ENCODE measurements around the gene CAMK4. TPM values are rescaled to one million over a fixed set of nuclear protein-coding genes. Genes with fewer than 3 reads are reported as not detected.

Gene CAMK4
- polyA plus RNA-seq, 1 donor from 2014 or later, result 16.6 TPM

GRCh38 chr5:111262815-111263214 is 38.6 kb downstream of the CAMK4 start:
- Histone ChIP-seq H3K27ac (ENCODE audit: low read length) (no peak overlapping the region), H3K27me3 (ENCODE audit: insufficient read depth, low read depth, low read length) (no peaks in the 10 kb centered on the region), H3F3A (ENCODE audit: insufficient read depth, low read length, poor library complexity, severe bottlenecking) (no peaks in the 10 kb centered on the region), H3K79me2 (replicated peaks; ENCODE audit: insufficient read depth, low read length) (no peaks in the 10 kb centered on the region), H3K4me2 (ENCODE audit: low read length) (no peak overlapping the region), H3K4me3 (ENCODE audit: low read length) (no peak overlapping the region), H3K36me3 (ENCODE audit: insufficient read depth, low read length) (no peaks in the 10 kb centered on the region), H4K20me1 (ENCODE audit: insufficient read depth) (no peaks in the 10 kb centered on the region), H2AFZ (ENCODE audit: low read depth, low read length) (no peak overlapping the region), H3K9ac (ENCODE audit: low read length) (no peak overlapping the region), H3K9me3 (ENCODE audit: low read length) (no peaks in the 10 kb centered on the region), H3K9me2 (ENCODE audit: insufficient read depth, low read length) (no peaks in the 10 kb centered on the region)
- TF ChIP-seq MXI1 (conservative IDR thresholded peaks at IDR 0.05; ENCODE audit: poor library complexity, severe bottlenecking), result no peak
- TF ChIP-seq SMC3 (conservative IDR thresholded peaks at IDR 0.05; ENCODE audit: poor library complexity), result no peak
- no peak for TF ChIP-seq EZH2 (IDR thresholded peaks at IDR 0.05; ENCODE audit: borderline replicate concordance, insufficient read depth, low read length, poor library complexity, severe bottlenecking)
- TF ChIP-seq, protein P1, sequence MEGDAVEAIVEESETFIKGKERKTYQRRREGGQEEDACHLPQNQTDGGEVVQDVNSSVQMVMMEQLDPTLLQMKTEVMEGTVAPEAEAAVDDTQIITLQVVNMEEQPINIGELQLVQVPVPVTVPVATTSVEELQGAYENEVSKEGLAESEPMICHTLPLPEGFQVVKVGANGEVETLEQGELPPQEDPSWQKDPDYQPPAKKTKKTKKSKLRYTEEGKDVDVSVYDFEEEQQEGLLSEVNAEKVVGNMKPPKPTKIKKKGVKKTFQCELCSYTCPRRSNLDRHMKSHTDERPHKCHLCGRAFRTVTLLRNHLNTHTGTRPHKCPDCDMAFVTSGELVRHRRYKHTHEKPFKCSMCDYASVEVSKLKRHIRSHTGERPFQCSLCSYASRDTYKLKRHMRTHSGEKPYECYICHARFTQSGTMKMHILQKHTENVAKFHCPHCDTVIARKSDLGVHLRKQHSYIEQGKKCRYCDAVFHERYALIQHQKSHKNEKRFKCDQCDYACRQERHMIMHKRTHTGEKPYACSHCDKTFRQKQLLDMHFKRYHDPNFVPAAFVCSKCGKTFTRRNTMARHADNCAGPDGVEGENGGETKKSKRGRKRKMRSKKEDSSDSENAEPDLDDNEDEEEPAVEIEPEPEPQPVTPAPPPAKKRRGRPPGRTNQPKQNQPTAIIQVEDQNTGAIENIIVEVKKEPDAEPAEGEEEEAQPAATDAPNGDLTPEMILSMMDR (IDR thresholded peaks at IDR 0.05; ENCODE audit: poor library complexity, severe bottlenecking), result no peak
- TF ChIP-seq POLR2AphosphoS5 (IDR thresholded peaks at IDR 0.05), result no peak
- no peak for TF ChIP-seq RAD21 (conservative IDR thresholded peaks at IDR 0.05)
- TF ChIP-seq EP300 (conservative IDR thresholded peaks at IDR 0.05; ENCODE audit: poor library complexity, severe bottlenecking), result no peak
- TF ChIP-seq, protein P2, sequence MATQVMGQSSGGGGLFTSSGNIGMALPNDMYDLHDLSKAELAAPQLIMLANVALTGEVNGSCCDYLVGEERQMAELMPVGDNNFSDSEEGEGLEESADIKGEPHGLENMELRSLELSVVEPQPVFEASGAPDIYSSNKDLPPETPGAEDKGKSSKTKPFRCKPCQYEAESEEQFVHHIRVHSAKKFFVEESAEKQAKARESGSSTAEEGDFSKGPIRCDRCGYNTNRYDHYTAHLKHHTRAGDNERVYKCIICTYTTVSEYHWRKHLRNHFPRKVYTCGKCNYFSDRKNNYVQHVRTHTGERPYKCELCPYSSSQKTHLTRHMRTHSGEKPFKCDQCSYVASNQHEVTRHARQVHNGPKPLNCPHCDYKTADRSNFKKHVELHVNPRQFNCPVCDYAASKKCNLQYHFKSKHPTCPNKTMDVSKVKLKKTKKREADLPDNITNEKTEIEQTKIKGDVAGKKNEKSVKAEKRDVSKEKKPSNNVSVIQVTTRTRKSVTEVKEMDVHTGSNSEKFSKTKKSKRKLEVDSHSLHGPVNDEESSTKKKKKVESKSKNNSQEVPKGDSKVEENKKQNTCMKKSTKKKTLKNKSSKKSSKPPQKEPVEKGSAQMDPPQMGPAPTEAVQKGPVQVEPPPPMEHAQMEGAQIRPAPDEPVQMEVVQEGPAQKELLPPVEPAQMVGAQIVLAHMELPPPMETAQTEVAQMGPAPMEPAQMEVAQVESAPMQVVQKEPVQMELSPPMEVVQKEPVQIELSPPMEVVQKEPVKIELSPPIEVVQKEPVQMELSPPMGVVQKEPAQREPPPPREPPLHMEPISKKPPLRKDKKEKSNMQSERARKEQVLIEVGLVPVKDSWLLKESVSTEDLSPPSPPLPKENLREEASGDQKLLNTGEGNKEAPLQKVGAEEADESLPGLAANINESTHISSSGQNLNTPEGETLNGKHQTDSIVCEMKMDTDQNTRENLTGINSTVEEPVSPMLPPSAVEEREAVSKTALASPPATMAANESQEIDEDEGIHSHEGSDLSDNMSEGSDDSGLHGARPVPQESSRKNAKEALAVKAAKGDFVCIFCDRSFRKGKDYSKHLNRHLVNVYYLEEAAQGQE (IDR thresholded peaks at IDR 0.05; ENCODE audit: borderline replicate concordance), result no peak
- TF ChIP-seq TAF1 (IDR thresholded peaks at IDR 0.05; ENCODE audit: low read depth), result no peak

DNA sequence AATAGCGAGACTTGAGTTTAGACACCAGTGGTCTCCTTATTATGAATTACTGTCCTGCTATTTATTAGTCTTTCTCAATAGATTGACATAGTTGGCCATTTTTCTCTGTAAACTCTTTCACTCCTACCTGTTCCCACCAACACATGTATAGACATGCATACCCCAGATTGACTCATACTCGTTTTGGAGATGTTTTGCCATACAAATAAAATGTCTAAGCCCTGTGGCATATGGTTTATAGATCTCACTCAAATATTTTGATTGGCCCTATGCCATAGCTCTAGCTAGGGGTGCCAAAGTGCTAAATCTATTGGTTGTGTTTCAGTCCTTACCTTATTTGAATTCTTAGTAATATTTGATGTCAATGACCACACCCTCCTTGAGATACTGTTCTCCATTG is 42.3 kb downstream of the CAMK4 start:
- Histone ChIP-seq H3K9ac (ENCODE audit: low read length) (no peak overlapping the region), H4K20me1 (ENCODE audit: insufficient read depth) (no peaks in the 10 kb centered on the region)

More for the DNA sequence above, 42.3 kb downstream of the CAMK4 start:
- Histone ChIP-seq H3K27ac (ENCODE audit: low read length) (no peak overlapping the region), H3K79me2 (replicated peaks; ENCODE audit: insufficient read depth, low read length) (no peaks in the 10 kb centered on the region), H3K4me2 (ENCODE audit: low read length) (no peak overlapping the region), H3K9me3 (ENCODE audit: low read length) (no peaks in the 10 kb centered on the region), H3K27me3 (ENCODE audit: insufficient read depth, low read depth, low read length) (no peaks in the 10 kb centered on the region), H2AFZ (ENCODE audit: low read depth, low read length) (no peak overlapping the region), H3K36me3 (ENCODE audit: insufficient read depth, low read length) (no peaks in the 10 kb centered on the region), H3F3A (ENCODE audit: insufficient read depth, low read length, poor library complexity, severe bottlenecking) (no peaks in the 10 kb centered on the region), H3K9me2 (ENCODE audit: insufficient read depth, low read length) (no peaks in the 10 kb centered on the region), H3K4me3 (ENCODE audit: low read length) (no peak overlapping the region)
- TF ChIP-seq TAF1 (IDR thresholded peaks at IDR 0.05; ENCODE audit: low read depth), result no peak
- no peak for TF ChIP-seq EP300 (conservative IDR thresholded peaks at IDR 0.05; ENCODE audit: poor library complexity, severe bottlenecking)
- no peak for TF ChIP-seq SMC3 (conservative IDR thresholded peaks at IDR 0.05; ENCODE audit: poor library complexity)
- TF ChIP-seq, protein P1 (IDR thresholded peaks at IDR 0.05; ENCODE audit: poor library complexity, severe bottlenecking), result no peak
- TF ChIP-seq EZH2 (IDR thresholded peaks at IDR 0.05; ENCODE audit: borderline replicate concordance, insufficient read depth, low read length, poor library complexity, severe bottlenecking), result no peak
- TF ChIP-seq RAD21 (conservative IDR thresholded peaks at IDR 0.05), result no peak
- no peak for TF ChIP-seq POLR2AphosphoS5 (IDR thresholded peaks at IDR 0.05)

All from neural cell (in vitro differentiated cells).